HG02870 (cell line): Measurements from ENCODE around the gene UGDH.
"Not testable (repeated sequence)": the region's sequence is repeated elsewhere in the genome, so short reads cannot be mapped to it uniquely, and the experiment has no call there.

ENCODE experiments used
- ATAC-seq: cut with Tn5 transposase; IDR thresholded peaks from one replicate; pipeline ENCODE4 v1.9.1; 2021; ENCODE audit warnings: mild to moderate bottlenecking, moderate library complexity; ENCODE audit not compliant: unreplicated experiment

The UGDH gene

GRCh38 chr4:39530682-39531081 is 3.4 kb upstream of the UGDH start:
- no peak for ATAC-seq

DNA sequence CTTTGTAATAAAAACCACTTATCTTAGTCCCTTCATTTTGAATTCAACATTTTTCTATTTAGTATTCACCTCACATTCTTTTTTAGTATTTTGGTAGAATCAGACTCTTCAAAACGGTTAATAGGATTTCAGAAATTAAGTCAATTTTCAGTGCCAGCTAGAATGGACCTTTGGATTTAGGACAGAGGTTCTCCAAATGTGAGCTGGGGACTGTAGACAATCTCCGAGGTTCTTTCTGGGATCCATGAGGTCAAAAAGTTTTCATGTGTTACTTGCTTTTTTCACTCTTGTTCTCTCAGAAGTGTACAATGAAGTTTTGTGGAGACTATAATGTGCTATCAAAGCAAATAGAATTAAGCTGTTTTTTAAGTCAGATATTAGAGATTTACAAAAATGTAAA is 2.3 kb upstream of the UGDH start:
- no peak for ATAC-seq

DNA sequence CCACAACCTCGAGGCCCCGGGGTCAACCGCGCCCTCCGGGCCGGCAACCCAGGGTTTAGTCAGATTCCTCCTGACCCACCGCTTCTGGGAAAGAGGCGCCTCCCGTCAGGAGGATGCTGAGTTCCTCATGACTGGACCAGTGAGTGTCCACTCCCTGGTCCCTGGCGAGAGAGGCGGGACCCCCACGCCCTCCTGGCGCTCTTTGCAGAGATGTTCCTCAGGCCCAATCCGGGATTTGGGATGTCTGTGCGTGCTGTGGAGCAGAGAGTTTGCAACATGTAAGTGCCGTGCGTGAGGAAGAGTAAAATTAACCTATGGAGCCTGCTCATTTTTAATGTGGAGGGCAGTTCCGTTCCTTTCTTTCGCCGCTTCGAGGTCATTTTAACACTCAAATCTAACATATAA is 824 bp upstream of the UGDH start:
- no peak for ATAC-seq

DNA sequence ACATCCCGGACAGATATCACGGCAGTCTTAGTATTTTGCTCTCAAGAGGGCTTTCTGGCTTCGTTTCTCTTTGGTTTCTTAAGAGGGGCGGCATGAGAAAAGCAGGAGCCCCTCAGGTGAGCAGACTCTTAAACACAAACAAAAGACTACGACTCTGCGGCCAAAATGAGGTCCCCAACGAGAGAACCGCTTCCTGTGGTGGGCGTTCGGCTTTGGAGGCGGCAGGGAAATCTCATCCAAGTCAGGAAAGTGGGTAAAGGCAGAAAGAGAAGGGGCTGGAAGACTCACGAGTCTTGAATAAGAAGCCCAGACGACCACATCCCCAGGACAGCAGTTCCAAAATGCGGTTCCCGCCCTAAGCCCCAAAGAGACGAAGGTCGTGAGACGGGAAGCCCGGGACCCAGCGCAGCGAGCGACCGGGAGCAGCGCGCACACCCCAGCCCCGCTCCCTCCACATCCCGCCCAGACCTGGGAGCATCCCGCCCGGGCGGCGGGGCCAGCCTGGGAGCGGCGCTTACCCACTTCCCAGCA is 409 bp downstream of the UGDH start:
- peak; percentile 11 for ATAC-seq

DNA sequence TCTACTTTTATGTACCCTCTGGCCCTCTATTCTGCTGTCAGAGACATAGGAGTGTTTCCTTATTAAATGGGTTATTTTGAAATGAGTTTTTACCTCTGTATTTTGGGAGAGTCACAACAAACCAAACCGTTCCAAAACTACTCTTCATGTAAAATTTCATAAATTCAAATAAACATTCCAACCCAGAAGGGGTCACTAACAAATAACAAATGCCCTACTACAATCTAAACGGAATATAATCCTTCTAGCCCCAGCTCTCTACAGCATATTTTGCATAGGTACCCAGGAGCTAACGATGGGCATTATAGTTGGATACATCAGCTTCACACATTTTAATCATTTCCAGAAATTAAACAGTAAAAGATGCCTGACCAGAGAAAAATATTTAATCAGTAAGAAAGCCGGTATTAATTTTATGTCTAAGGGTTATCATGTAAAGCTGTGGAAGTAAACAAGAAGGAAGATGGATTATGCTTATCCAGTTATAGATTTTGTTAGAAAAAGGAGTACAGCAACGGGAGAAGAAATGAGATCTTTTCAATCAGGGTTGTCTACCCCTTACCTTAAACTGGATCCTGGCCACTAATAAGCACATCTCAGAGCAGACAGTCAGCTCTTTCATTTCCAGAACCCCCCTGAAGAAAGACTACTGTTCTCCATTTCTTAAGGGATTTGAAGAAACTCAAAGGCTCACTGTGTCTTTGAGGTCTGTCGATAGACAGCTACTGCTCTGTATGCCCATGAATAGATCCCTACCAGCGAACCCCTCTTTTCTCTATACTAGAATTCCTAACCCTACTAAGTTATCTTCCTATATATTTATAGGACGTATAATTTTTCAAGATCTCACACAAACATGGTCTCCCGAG is 1.2 kb downstream of the UGDH start:
- no peak for ATAC-seq

DNA sequence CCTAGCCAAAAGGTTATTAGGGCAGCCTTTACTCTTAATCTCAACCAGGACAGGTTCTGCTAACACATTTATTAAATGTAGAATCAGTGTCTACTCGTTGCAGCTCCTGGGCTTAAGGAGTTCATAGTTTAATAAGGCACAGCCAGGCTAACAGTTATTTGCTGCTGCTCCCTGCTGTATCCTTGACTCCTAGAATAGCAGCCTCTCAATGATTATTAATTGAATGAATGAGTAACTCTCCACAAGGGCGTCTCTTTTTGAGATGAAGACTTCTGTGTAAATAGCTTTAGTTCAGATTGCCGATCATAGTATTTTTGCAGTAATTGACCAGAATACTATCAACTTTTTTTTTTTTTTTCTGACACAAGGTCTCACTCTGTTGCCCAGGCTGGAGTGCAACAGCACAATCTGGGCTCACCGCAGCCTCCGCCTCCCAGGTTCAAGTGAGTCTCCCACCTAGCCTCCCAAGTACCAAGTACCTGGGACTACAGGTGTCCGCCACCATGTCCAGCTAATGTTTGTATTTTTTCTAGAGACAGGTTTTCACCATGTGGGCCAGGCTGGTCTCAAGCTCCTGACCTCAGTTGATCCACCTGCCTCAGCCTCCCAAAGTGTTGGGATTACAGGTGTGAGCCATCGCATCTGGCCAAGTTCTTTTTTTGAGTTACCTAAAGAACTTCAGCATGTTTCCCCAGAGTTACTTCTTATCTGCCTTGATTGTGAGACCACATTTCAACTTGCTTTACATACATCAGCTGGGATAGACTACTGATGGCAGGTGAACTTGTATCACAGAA is 2.9 kb downstream of the UGDH start:
- no peak for ATAC-seq

DNA sequence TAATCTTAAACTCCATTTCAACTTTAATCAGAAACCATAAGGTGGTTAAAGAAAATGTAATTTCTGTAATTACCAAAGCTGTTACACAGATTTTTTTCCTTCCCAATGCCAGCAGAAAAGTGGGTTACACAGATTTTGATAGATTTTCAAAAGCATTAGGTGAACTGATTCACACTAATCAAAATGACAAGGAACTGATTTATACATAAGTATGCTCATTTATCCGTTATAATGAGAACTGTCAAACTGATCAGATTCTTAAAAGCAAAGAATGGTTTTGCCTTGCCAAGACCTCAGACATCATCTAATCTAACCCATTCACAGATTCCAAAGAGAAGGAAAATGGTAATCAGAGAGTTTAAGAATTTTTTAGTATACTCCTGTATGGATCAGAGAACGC is 5.2 kb downstream of the UGDH start:
- no peak for ATAC-seq

GRCh38 chr4:39521253-39521919 is 5.9 kb downstream of the UGDH start:
- no peak for ATAC-seq

DNA sequence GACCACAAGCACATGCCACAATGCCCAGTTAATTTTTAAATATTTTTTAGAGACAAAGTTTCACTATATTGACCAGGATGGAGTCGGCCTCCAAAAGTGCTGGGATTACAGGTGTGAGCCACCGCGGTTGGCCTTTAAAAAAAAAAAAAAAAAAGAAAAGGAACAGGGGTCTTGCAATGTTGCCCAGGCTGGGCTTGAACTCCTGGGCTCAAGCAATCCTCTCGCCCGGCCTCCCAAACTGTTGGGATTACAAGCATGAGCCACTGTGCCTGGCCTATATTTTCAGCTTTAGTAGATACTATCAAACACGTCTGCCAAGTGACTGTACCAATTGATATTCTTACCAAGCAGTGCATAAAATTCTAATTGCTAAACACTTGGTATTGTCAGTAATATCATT is 8.8 kb downstream of the UGDH start:
- no peak for ATAC-seq

DNA sequence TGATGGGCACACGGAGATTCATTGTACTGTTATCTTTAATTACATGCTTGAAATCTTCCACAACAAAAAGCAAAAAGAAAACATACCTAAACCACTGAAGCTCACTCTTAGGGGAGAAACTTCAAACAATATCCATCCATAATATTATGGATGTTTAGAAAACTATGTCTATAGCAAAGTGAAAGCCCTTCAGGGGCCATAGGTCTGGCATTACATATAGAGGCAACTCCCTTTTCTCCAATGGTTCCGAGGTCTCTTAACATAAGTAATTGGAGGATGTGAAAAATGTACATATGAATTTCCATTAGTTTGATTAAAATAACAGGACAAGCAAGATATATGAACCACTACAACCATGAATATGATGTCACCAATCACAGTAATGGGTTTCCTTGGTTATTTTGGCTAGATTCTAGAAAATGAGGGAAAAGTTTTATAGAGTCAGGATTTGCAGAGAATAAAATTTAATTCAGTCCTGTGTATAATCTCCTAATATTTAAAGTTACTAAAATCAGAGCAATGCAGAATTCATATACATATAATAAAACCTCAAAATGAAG is 10.8 kb downstream of the UGDH start:
- no peak for ATAC-seq

- ATAC-seq, result not testable (repeated sequence)
Measured at GRCh38 chr4:39515669-39516401, 11.4 kb downstream of the UGDH start.

- ATAC-seq, result no peak
Measured at GRCh38 chr4:39514888-39515401, 12.3 kb downstream of the UGDH start.

- ATAC-seq, result not testable (repeated sequence)
Measured at GRCh38 chr4:39514266-39514665, 13.0 kb downstream of the UGDH start.

DNA sequence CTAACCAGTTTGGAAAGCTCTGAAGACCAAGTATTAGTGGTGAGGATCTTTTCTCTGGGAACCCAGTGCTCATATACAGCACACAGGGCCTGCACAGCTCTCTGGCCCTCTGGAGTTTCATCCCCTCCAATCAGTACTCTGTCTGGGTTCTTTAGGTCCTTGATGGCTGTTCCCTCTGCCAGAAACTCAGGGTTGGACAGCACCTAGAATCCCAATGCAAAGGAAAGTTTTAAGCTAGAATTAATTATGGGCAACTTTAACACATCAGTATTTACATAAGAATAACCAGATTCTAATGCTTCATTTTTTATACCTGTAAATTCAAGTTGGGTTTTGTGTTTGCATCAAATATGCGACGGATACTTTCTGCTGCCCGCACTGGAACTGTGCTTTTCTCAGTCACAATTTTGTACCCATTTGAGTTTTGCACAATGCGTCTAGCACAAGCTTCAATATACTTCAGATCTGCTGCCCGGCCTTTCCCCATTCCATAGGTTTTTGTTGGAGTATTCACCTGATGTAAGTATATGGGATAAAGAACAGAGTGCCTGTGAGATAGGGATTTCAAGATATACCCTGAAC is 16.8 kb downstream of the UGDH start:
- no peak for ATAC-seq

DNA sequence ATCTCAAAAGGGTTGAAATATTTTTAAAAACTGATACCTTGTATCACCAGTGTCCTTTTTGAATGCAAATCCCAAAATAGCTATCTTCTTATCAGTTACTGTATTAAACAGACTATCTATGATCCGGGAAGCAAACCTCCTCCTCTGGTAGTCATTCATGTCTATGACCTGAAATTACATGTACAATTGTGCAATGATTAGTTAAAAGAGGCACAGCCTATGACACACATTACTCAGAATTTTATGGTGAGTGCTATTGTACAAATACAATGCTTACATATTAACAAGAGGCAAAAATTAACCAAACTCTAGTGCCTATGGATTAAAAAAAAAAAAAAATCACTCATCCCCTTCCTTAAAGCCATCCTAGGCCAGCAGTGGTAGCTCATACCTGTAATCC is 21.7 kb downstream of the UGDH start:
- no peak for ATAC-seq

DNA sequence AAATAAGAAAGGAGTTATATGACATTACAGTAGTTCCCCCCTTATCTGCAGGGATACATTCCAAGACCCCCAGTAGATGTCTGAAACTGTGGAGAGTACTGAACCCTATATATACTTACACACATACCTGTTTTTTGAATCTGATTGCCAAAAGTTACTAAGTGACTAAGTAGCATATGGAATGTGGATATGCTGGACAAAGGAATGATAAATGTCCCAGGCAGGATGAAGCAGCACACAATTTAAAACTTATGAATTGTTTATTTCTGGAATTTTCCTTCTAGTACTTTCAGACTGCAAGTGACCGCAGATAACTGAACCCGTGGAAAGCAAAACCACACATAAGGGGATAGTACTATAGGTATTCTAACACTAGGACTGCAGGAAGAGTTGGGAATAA is 22.7 kb downstream of the UGDH start:
- no peak for ATAC-seq

DNA sequence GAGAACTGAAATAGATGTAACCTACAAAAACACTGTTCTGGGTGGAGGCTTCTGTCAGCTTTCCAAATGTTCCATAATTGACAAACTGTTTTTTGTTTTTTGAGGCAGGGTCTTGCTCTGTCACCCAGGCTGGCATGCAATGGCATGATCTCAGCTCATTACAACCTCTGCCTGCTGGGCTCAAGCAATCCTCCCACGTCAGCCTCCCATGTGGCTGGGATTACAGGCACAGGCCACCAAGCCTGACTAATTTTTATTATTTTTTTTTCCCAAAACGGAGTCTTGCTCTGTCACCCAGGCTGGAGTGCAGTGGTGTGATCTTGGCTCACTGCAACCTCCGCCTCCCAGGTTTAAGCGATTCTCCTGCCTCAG is 24.6 kb downstream of the UGDH start:
- ATAC-seq, result not testable (repeated sequence)

- no peak for ATAC-seq
Measured at GRCh38 chr4:39502019-39502663, 25.1 kb downstream of the UGDH start.

GRCh38 chr4:39498727-39499020 is 28.6 kb downstream of the UGDH start:
- ATAC-seq, result no peak
